HFFc6 (cell line): ENCODE measurements around the gene FCHSD1. TPM values are rescaled to one million over a fixed set of nuclear protein-coding genes. Genes with fewer than 3 reads are reported as not detected.

Experiments used
- DNase-seq: peaks from one replicate; pipeline ENCODE4 v3.0.0-alpha.2; 2018
- H3K27ac Mint-ChIP-seq: 2 replicates; pipeline ENCODE4 v1.8.0; 2020; ENCODE audit warnings: mild to moderate bottlenecking, mixed read lengths
- H3K27me3 Mint-ChIP-seq: 2 replicates; pipeline ENCODE4 v1.8.0; 2021; ENCODE audit warnings: mild to moderate bottlenecking, moderate library complexity, mixed read lengths; ENCODE audit not compliant: insufficient read depth
- H3K36me3 Mint-ChIP-seq: 2 replicates; pipeline ENCODE4 v1.8.0; 2021; ENCODE audit warnings: low read depth, mixed read lengths
- H3K4me1 Mint-ChIP-seq: 2 replicates; pipeline ENCODE4 v1.8.0; 2020; ENCODE audit warnings: low read depth, mixed read lengths
- H3K4me3 Mint-ChIP-seq: 2 replicates; pipeline ENCODE4 v1.8.0; 2020; ENCODE audit warnings: mild to moderate bottlenecking, moderate library complexity, mixed read lengths
- H3K9me3 Mint-ChIP-seq: 2 replicates; pipeline ENCODE4 v1.8.0; 2020; ENCODE audit warnings: mild to moderate bottlenecking, mixed read lengths
- total RNA-seq, 6 experiments: library from RNA; stranded (reverse); fragmentation: NEBNext Ultra II Directional; extraction: Animal tissue kit (Norgen Biotek cat#: 25700); gene quantifications; 2 replicates in 1 of 6; 3 replicates in 5 of 6; pipeline ENCODE4 v1.2.3, GENCODE V29; 2021
- TF ChIP-seq, protein P1 (sequence below): fragments of 200-600 bp; sonication (generic); IDR thresholded peaks from 2 replicates; pipeline ENCODE4 v1.5.0; 2021; ENCODE audit warnings: antibody characterized with exemption, mild to moderate bottlenecking

FCHSD1 gene
- total RNA-seq, 6 experiments from 2014 or later = 20.8 to 31.7 (median 25.3) TPM

DNA sequence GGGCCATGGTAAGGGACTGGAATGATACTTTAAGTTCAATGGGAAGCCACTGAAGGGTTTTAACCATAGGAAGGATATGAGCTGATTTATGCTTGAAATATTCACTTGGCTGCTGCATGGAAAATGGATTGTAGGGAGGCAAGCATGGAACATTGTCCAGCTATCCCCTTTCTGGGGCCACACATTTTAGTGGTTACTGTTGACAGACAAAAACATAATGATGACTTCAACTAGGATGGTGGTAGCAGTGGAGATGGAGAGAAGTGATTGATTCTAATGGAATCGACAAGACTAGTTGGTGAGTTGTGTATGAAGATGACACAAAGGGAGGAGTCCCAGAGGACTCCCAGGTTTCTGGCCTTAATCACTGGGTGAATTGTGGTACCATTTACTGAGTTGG lies 6.2 kb upstream of the FCHSD1 start:
- Mint-ChIP-seq H3K36me3 (peaks cover 71% of the 10 kb centered on the region), H3K27ac (peak overlapping the region; percentile 85), H3K4me1 (peaks cover 51% of the 10 kb centered on the region), H3K27me3 (no peaks in the 10 kb centered on the region; the same call in none of the 2 replicates), H3K9me3 (no peaks in the 10 kb centered on the region), H3K4me3 (peak overlapping the region; percentile 10; the same call in 1 of the 2 replicates)
- DNase-seq = no peak
- TF ChIP-seq, protein P1, sequence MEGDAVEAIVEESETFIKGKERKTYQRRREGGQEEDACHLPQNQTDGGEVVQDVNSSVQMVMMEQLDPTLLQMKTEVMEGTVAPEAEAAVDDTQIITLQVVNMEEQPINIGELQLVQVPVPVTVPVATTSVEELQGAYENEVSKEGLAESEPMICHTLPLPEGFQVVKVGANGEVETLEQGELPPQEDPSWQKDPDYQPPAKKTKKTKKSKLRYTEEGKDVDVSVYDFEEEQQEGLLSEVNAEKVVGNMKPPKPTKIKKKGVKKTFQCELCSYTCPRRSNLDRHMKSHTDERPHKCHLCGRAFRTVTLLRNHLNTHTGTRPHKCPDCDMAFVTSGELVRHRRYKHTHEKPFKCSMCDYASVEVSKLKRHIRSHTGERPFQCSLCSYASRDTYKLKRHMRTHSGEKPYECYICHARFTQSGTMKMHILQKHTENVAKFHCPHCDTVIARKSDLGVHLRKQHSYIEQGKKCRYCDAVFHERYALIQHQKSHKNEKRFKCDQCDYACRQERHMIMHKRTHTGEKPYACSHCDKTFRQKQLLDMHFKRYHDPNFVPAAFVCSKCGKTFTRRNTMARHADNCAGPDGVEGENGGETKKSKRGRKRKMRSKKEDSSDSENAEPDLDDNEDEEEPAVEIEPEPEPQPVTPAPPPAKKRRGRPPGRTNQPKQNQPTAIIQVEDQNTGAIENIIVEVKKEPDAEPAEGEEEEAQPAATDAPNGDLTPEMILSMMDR = no peak

DNA sequence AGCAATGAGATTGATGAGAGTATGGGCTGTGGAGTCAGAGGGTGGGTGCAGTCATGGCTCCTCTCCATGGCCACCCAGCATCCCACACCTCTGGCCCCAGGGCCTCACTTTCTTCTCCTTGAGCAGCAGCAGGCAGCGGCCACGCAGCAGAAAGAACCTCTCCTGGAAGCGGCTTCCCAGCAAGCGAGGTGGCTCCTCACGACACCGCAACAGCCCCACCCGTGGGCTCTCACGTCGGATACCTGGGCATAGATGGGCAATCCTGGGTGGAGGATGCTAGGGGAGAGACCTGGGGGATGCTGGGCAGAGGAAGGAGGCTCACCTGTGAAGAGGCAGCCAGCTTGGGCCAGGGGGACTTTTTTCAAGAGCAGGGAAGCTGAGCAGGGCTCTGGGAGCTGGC lies 5.2 kb upstream of the FCHSD1 start:
- H3K27me3 Mint-ChIP-seq = no peaks in the 10 kb centered on the region; the same call in none of the 2 replicates
- TF ChIP-seq, protein P1 = no peak
- H3K4me1 Mint-ChIP-seq = peaks cover 58% of the 10 kb centered on the region
- no peak overlapping the region for H3K4me3 Mint-ChIP-seq
- H3K27ac Mint-ChIP-seq = no peak overlapping the region; the same call in 1 of the 2 replicates
- no peaks in the 10 kb centered on the region for H3K9me3 Mint-ChIP-seq
- DNase-seq = no peak
- peaks cover 69% of the 10 kb centered on the region for H3K36me3 Mint-ChIP-seq

DNA sequence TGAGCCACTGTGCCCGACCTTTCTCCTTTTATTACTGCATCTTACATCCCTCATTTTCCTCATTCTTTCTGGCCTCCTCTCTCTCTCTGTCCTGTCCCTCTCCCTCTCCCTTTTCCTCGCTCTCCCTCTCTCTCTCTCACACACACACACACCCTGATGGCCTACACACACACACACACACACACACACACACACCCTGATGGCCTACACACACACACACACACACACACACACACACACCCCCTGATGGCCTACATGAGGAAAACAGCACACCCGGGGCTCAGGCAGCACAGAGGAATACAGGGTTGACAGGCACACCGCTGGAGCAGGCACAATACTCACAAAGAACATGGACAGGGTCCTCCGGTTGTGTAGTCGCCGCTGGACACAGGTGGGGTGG lies 3.8 kb upstream of the FCHSD1 start:
- no peak for DNase-seq
- TF ChIP-seq, protein P1 = no peak
- H3K36me3 Mint-ChIP-seq = peaks cover 65% of the 10 kb centered on the region

DNA sequence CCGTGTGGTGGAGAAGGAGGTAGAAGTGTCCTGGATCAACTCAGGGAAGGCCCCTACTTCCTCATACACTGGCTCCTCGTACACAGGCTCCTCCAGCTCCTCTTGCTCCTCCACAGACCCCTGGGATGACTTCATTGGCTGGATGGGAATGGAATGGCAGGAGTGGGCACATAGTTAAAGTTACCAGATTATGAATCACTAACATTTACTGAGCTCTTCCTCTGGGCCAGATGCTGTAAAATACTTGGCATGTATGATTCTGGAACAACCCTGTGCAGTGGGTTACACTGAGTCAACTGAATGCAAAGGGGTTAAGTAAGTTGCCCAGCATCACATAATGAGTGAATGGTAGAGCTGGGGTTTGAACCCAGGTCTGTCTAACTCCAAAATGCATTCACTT lies 3.1 kb upstream of the FCHSD1 start:
- peak overlapping the region; percentile 98 for H3K27ac Mint-ChIP-seq
- H3K27me3 Mint-ChIP-seq = no peaks in the 10 kb centered on the region; the same call in none of the 2 replicates
- H3K4me3 Mint-ChIP-seq = peak overlapping the region; percentile 30; the same call in 1 of the 2 replicates
- TF ChIP-seq, protein P1 = no peak
- H3K4me1 Mint-ChIP-seq = peaks cover 69% of the 10 kb centered on the region
- DNase-seq = peak; percentile 82
- no peaks in the 10 kb centered on the region for H3K9me3 Mint-ChIP-seq
- peaks cover 59% of the 10 kb centered on the region for H3K36me3 Mint-ChIP-seq

More for the DNA sequence above, 3.8 kb upstream of the FCHSD1 start:
- Mint-ChIP-seq H3K27ac (peak overlapping the region; percentile 98), H3K9me3 (no peaks in the 10 kb centered on the region), H3K27me3 (no peaks in the 10 kb centered on the region; the same call in none of the 2 replicates), H3K4me1 (peaks cover 66% of the 10 kb centered on the region), H3K4me3 (no peak overlapping the region)

DNA sequence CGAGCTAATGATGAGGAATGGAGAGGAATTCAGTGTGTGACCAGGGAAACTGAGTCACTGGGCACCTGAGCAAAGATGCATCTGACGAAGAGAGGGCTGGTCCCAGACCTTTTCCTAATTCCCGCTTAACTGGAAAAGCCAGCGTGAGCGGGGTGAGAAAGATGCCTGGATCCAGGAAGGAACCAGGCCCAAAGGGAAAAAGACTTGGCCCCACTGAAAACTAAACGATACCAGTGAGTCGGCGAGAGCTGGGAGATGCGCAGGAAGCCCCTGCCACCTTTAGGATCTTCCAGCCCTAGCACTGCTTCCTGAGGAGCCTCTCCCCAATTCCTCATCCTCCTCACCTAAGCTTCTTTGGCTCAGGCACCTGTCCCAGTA lies 499 bp upstream of the FCHSD1 start:
- no peaks in the 10 kb centered on the region for H3K9me3 Mint-ChIP-seq
- peaks cover 49% of the 10 kb centered on the region for H3K4me1 Mint-ChIP-seq
- DNase-seq = no peak
- H3K27me3 Mint-ChIP-seq = no peaks in the 10 kb centered on the region; the same call in 1 of the 2 replicates
- TF ChIP-seq, protein P1 = no peak
- H3K36me3 Mint-ChIP-seq = peaks cover 46% of the 10 kb centered on the region
- no peak overlapping the region for H3K27ac Mint-ChIP-seq
- peak overlapping the region; percentile 94 for H3K4me3 Mint-ChIP-seq

DNA sequence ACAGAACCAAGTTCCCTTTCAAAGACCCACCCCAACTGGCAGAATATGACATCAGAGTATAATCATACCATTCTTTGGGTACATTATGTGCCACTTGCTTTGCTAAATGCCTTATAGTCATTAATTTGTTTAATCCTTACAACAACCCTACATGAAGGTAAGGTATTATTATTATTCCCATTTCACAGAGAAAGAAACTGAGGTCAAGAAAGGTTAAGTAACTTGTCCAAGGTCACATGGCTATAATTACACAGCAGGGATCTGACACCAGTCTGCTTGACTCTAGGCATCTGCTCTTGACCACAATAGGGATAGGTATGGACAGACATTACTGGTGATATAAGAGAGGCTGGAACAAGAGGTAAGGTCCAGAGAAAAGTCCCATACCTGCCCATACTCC lies 1.2 kb downstream of the FCHSD1 start:
- H3K36me3 Mint-ChIP-seq = peaks cover 34% of the 10 kb centered on the region
- H3K27me3 Mint-ChIP-seq = no peaks in the 10 kb centered on the region; the same call in 1 of the 2 replicates
- H3K4me1 Mint-ChIP-seq = peaks cover 44% of the 10 kb centered on the region
- no peak for DNase-seq
- no peaks in the 10 kb centered on the region for H3K9me3 Mint-ChIP-seq
- peak overlapping the region; percentile 94 for H3K4me3 Mint-ChIP-seq
- H3K27ac Mint-ChIP-seq = no peak overlapping the region
- TF ChIP-seq, protein P1 = no peak
